Hepatocyte (in vitro differentiated cells): Measurements from ENCODE around the gene RAPGEF4. TPM values are rescaled to one million over a fixed set of nuclear protein-coding genes. Genes with fewer than 3 reads are reported as not detected.

ENCODE experiments used
- DNase-seq: peaks from one replicate; pipeline ENCODE4 v3.0.0-alpha.2; 2016; ENCODE audit warnings: low spot score
- H2AFZ ChIP-seq: fragments of 200-600 bp; sonication (generic); 2 replicates; pipeline ENCODE4 v1.6.0; 2016; ENCODE audit warnings: antibody characterized with exemption, mild to moderate bottlenecking
- H3K27ac ChIP-seq: fragments of 200-600 bp; sonication (generic); 2 replicates; pipeline ENCODE4 v1.5.1; 2016; ENCODE audit warnings: mild to moderate bottlenecking
- H3K27me3 ChIP-seq: fragments of 200-600 bp; sonication (generic); 2 replicates; pipeline ENCODE4 v1.6.1; 2016
- H3K36me3 ChIP-seq: fragments of 200-600 bp; sonication (generic); replicated peaks from 2 replicates; pipeline ENCODE4 v1.5.1; 2016; ENCODE audit warnings: low read depth; ENCODE audit not compliant: insufficient read depth
- H3K4me1 ChIP-seq: fragments of 200-600 bp; sonication (generic); 2 replicates; pipeline ENCODE4 v1.5.1; 2016; ENCODE audit warnings: mild to moderate bottlenecking, moderate library complexity; ENCODE audit not compliant: insufficient read depth
- H3K4me2 ChIP-seq: fragments of 200-600 bp; sonication (generic); 2 replicates; pipeline ENCODE4 v1.6.0; 2016
- H3K4me3 ChIP-seq: fragments of 200-600 bp; sonication (generic); 2 replicates; pipeline ENCODE4 v1.5.1; 2016; ENCODE audit warnings: mild to moderate bottlenecking
- H3K79me2 ChIP-seq: fragments of 200-600 bp; sonication (generic); 2 replicates; pipeline ENCODE4 v1.6.0; 2017; ENCODE audit warnings: mild to moderate bottlenecking
- H3K9me2 ChIP-seq: fragments of 200-600 bp; sonication (generic); replicated peaks from 2 replicates; pipeline ENCODE4 v1.6.0; 2017; ENCODE audit warnings: mild to moderate bottlenecking; ENCODE audit not compliant: insufficient read depth
- H3K9me3 ChIP-seq: fragments of 200-600 bp; sonication (generic); 2 replicates; pipeline ENCODE4 v1.5.1; 2016; ENCODE audit warnings: low read depth, mild to moderate bottlenecking
- H4K20me1 ChIP-seq: fragments of 200-600 bp; sonication (generic); 2 replicates; pipeline ENCODE4 v1.6.0; 2016; ENCODE audit warnings: mild to moderate bottlenecking; ENCODE audit not compliant: insufficient read depth, poor library complexity, severe bottlenecking
- CTCF ChIP-seq: fragments of 200-600 bp; sonication (generic); IDR thresholded peaks from 2 replicates; pipeline ENCODE4 v1.5.1; 2016; ENCODE audit warnings: antibody characterized with exemption, mild to moderate bottlenecking; ENCODE audit not compliant: poor library complexity
- EZH2 ChIP-seq: fragments of 200-600 bp; sonication (generic); IDR thresholded peaks from 2 replicates; pipeline ENCODE4 v1.6.1; 2016; ENCODE audit warnings: antibody characterized with exemption, mild to moderate bottlenecking, borderline replicate concordance
- EZH2phosphoT487 ChIP-seq: fragments of 200-600 bp; sonication (generic); IDR thresholded peaks from one replicate; pipeline ENCODE4 v1.6.1; 2018; ENCODE audit warnings: antibody characterized with exemption, mild to moderate bottlenecking, low read depth, moderate library complexity; ENCODE audit not compliant: unreplicated experiment, severe bottlenecking
- WGBS: methylation state at CpG from one replicate; pipeline ENCODE4 v1.1.6; 2016; ENCODE audit warnings: low lambda C conversion rate; ENCODE audit errors: missing lambda C conversion rate; 5-methylcytosine and 5-hydroxymethylcytosine counted together
- polyA plus RNA-seq: library from polyadenylated mRNA; unstranded; fragments of >200 nt; fragmentation: Nextera tagmentation; extraction: Ambion mirVana; gene quantifications from 2 replicates; pipeline ENCODE4 v1.2.1, GENCODE V29; 2016
- total RNA-seq: library from RNA; depleted of rRNA; stranded (reverse); fragments of >200 nt; gene quantifications from 2 replicates; pipeline ENCODE4 v1.2.3, GENCODE V29; 2014

The RAPGEF4 gene
- total and polyA plus RNA-seq, 2 experiments from 2014 or later, result 1.9 to 2.0 TPM

- DNase-seq, result peak; percentile 60
- no peak overlapping the region for H2AFZ ChIP-seq
- no peak overlapping the region for H3K4me3 ChIP-seq
- WGBS, result 60% methylated on average over 5 of the region's 5 CpGs
- H3K9me3 ChIP-seq, result no peaks in the 10 kb centered on the region
- no peak overlapping the region for H3K27ac ChIP-seq
- H4K20me1 ChIP-seq, result no peaks in the 10 kb centered on the region
- H3K79me2 ChIP-seq, result no peaks in the 10 kb centered on the region
- H3K9me2 ChIP-seq, result no peaks in the 10 kb centered on the region
- H3K36me3 ChIP-seq, result no peaks in the 10 kb centered on the region
- H3K4me2 ChIP-seq, result no peak overlapping the region
- peaks cover 11% of the 10 kb centered on the region for H3K4me1 ChIP-seq
- TF ChIP-seq CTCF (peak; percentile 50), EZH2phosphoT487 (no peak), EZH2 (no peak)
- no peaks in the 10 kb centered on the region for H3K27me3 ChIP-seq
Observed at GRCh38 chr2:172864182-172864581, 128.5 kb downstream of the RAPGEF4 start.

DNA sequence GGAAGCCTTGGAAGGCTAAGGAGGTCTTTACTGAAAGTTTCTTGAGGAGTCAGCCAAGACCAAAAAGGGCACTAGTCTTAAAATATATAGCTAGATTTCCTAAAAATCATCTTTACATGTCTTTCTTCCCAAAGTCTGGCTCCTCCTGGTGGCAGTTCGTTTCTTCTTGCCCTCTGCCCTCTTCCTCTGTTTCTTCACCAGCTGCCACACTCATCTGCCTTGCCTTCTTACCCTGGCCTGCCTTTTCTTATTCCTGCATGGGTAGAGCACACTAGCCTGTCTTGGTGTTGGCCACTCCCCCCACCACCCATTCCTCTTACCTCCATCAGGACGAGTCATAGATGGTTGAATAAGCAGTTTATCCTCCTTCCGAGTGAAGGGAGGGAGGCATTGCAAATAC lies 129.8 kb downstream of the RAPGEF4 start:
- H3K36me3 ChIP-seq, result no peaks in the 10 kb centered on the region
- H3K27me3 ChIP-seq, result no peaks in the 10 kb centered on the region
- no peaks in the 10 kb centered on the region for H3K79me2 ChIP-seq
- H3K4me2 ChIP-seq, result no peak overlapping the region
- H3K4me3 ChIP-seq, result no peak overlapping the region
- H3K4me1 ChIP-seq, result peaks cover 2% of the 10 kb centered on the region
- no peaks in the 10 kb centered on the region for H3K9me2 ChIP-seq
- 79% methylated on average over 3 of the region's 3 CpGs for WGBS
- no peak overlapping the region for H2AFZ ChIP-seq
- H3K27ac ChIP-seq, result no peak overlapping the region
- H4K20me1 ChIP-seq, result no peaks in the 10 kb centered on the region
- no peaks in the 10 kb centered on the region for H3K9me3 ChIP-seq
- no peak for DNase-seq
- TF ChIP-seq CTCF, result no peak
- no peak for TF ChIP-seq EZH2phosphoT487
- TF ChIP-seq EZH2, result no peak

- H3K9me3 ChIP-seq, result no peaks in the 10 kb centered on the region
- WGBS, result 83% methylated on average over 5 of the region's 5 CpGs
Observed at GRCh38 chr2:172869861-172870260, 134.2 kb downstream of the RAPGEF4 start.

More at GRCh38 chr2:172869861-172870260, 134.2 kb downstream of the RAPGEF4 start:
- no peaks in the 10 kb centered on the region for H3K9me2 ChIP-seq
- no peaks in the 10 kb centered on the region for H3K79me2 ChIP-seq
- H3K27ac ChIP-seq, result no peak overlapping the region
- H3K4me2 ChIP-seq, result no peak overlapping the region
- no peak for DNase-seq
- no peaks in the 10 kb centered on the region for H4K20me1 ChIP-seq
- H3K4me1 ChIP-seq, result no peaks in the 10 kb centered on the region
- no peaks in the 10 kb centered on the region for H3K27me3 ChIP-seq
- no peak for TF ChIP-seq CTCF
- no peak for TF ChIP-seq EZH2phosphoT487
- TF ChIP-seq EZH2, result no peak
- H3K36me3 ChIP-seq, result no peaks in the 10 kb centered on the region
- no peak overlapping the region for H2AFZ ChIP-seq
- H3K4me3 ChIP-seq, result no peak overlapping the region
